C4-2B (cell line): ENCODE results near the gene DYNLL2.
"Not testable (repeated sequence)": the region's sequence is repeated elsewhere in the genome, so short reads cannot be mapped to it uniquely, and the experiment has no call there.

Source experiments
- H3K27ac ChIP-seq: fragments of 450-650 bp; 2 replicates; pipeline ENCODE4 v1.5.1; 2017
- CTCF ChIP-seq: fragments of 450-650 bp; conservative IDR thresholded peaks from 2 replicates; pipeline ENCODE4 v1.5.1; 2017; ENCODE audit warnings: mild to moderate bottlenecking
- ZFX ChIP-seq: fragments of 450-650 bp; IDR thresholded peaks from 2 replicates; pipeline ENCODE4 v1.6.1; 2017

DYNLL2 gene

GRCh38 chr17:58097384-58098088 lies 14.3 kb downstream of the DYNLL2 start:
- TF ChIP-seq ZFX (no peak), CTCF (no peak)
- no peak overlapping the region for H3K27ac ChIP-seq

GRCh38 chr17:58100506-58100905 lies 17.3 kb downstream of the DYNLL2 start:
- TF ChIP-seq ZFX, result no peak
- TF ChIP-seq CTCF, result no peak
- no peak overlapping the region for H3K27ac ChIP-seq

- not testable (repeated sequence) for H3K27ac ChIP-seq
Measured at GRCh38 chr17:58101898-58102297, 18.7 kb downstream of the DYNLL2 start.

- H3K27ac ChIP-seq, result no peak overlapping the region
- TF ChIP-seq CTCF (no peak), ZFX (no peak)
Measured at GRCh38 chr17:58105093-58105492, 21.9 kb downstream of the DYNLL2 start.

GRCh38 chr17:58107306-58107705 lies 24.1 kb downstream of the DYNLL2 start:
- no peak for TF ChIP-seq CTCF
- no peak for TF ChIP-seq ZFX
- H3K27ac ChIP-seq, result no peak overlapping the region

GRCh38 chr17:58109197-58109596 lies 26.0 kb downstream of the DYNLL2 start:
- no peak for TF ChIP-seq CTCF
- TF ChIP-seq ZFX, result no peak
- no peak overlapping the region for H3K27ac ChIP-seq

GRCh38 chr17:58110012-58110411 lies 26.8 kb downstream of the DYNLL2 start:
- TF ChIP-seq CTCF (no peak), ZFX (no peak)
- no peak overlapping the region for H3K27ac ChIP-seq

GRCh38 chr17:58111676-58112075 lies 28.5 kb downstream of the DYNLL2 start:
- TF ChIP-seq ZFX (no peak), CTCF (no peak)
- H3K27ac ChIP-seq, result no peak overlapping the region
